GM12891 (cell line): ENCODE results near the gene PNPLA3.

Source experiments
- POLR2A ChIP-seq: IDR thresholded peaks from 2 replicates; pipeline ENCODE4 v1.6.1; 2011; ENCODE audit warnings: low read depth, low read length, control low read depth
- POLR2AphosphoS5 ChIP-seq: IDR thresholded peaks from 2 replicates; pipeline ENCODE4 v1.6.1; 2011; ENCODE audit warnings: low read depth, low read length, control low read depth
- TAF1 ChIP-seq: IDR thresholded peaks from 2 replicates; pipeline ENCODE4 v1.6.1; 2011; ENCODE audit warnings: low read depth, low read length, control low read depth

GRCh38 chr22:43971112-43971511 lies 47.5 kb downstream of the PNPLA3 start:
- no peak for TF ChIP-seq POLR2A
- TF ChIP-seq POLR2AphosphoS5 = no peak
- no peak for TF ChIP-seq TAF1
